HG03196 (cell line): ENCODE measurements around the gene KCNH2.

Experiments used
- ATAC-seq: cut with Tn5 transposase; IDR thresholded peaks from one replicate; pipeline ENCODE4 v1.9.1; 2021; ENCODE audit not compliant: unreplicated experiment

Gene KCNH2

GRCh38 chr7:150939052-150939451 lies 39.1 kb downstream of the KCNH2 start:
- no peak for ATAC-seq

DNA sequence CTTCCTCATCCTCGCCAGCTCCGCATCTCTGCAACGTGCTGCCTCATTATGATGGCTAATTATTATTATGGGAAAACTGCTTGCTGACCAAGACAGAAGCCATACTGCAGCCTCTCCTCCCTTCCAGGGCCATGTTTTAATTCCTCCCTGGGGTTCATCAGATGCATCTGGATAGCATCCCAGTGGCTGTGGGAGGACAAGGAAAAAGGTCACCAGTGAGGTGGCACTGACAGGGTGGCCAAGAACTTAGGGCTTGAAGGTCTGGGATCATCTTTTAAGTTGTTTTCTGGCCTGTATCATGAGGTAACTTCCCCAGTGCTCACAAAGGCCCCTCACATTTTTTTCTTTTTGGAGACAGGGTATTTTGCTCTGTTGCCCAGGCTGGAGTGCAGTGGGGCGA lies 39.6 kb downstream of the KCNH2 start:
- ATAC-seq: no peak

DNA sequence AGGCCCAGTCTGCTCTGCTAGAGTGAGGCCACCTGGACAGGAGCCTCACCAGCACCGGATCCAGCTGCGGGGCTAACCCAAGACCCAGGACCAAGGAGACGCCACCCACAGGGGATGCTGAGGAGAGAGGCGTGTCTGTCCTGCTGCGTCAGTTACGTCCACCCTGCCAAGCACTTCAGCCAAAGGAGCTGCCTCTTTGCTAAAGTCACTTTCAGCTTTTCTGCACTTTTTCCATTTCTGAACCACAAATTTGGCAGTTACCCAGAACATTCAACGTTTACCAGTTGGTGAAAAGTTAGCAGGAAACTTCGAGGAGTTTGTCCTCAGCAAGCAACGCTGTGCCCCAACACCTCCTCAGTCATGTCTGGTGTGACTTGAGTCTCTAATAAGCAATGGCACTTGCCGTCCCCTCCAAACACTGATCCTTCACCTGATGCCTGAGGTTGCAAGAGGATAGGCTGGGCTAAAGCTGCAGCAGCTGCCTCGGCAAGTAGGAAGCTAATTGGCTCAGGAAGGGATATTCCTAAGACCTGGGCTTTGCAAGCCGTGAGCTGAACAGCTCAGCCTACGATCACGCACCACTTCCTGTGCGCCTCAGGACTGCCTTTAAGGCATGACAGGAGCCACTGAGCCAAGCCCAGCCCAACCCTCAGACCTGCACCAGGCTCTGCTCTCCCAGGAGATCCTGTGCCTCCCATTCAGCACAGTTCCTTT lies 40.1 kb downstream of the KCNH2 start:
- no peak for ATAC-seq

DNA sequence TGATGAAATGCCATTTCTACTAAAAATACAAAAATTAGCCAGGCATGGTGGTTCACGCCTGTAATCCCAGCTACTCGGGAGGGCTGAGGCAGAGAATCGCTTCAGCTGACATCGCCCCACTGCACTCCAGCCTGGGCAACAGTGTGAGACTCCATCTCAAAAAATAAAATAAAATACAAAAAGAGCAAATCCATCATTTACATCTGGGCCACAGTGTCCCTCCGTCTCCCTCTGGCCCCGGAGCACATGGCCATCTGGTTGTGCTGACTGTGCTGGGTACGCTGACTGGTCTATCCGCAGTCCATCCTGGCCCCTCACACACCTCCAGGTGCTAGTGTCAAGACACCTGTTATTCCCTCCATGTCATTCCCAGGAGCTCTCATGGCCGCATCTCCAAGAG lies 42.1 kb downstream of the KCNH2 start:
- no peak for ATAC-seq

GRCh38 chr7:150935149-150935548 lies 43.0 kb downstream of the KCNH2 start:
- no peak for ATAC-seq

GRCh38 chr7:150934045-150934766 lies 43.9 kb downstream of the KCNH2 start:
- no peak for ATAC-seq

DNA sequence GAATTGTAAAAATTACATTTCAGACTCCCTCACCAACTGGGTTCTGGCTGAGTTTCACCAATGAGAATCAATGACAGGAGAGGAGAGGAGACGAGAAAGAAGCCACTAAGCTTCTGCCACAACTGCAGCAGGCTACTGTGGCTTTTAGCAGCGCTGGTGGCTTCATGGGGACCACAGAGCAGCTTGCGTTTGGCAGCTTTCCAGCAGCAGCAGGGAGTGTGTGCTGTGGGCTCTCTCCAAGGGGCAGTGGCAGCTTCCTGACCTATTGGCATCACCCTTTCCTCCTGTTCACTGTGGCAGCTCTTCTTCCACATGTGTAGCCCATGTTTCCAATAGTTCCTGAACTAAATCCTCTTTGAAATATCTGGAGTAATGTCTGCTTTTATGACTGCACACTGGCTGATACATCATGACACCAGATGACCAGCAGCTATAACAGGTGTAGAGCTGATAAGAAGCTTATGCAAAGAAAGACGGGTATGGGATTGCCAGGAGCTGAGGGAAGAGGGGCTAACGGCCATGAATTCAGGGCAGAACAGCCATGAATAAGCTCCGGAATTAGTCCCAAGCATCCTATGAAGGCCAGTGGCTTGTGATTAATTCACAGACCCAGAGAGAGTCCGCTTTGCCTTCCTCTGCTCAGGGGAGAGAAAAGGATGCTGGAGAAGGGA lies 46.8 kb downstream of the KCNH2 start:
- no peak for ATAC-seq

DNA sequence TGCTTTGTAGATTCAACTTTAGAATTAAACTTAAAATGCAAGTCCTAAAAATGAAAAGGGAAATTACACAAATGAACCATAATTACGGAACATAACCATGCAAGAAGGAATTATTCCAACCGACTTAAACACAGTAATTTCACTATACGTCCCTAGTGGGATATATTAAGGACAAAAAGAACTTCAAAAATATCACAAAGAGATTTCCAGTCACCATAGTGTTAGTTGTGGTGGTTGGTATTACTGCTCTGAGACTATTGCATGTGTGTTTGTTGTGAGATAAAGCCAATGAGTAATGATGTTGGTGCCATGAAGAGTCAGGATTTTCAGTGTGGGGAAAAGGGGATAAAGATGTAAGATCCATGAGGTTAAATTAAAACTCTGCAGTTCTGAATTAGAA lies 49.6 kb downstream of the KCNH2 start:
- ATAC-seq: no peak

- ATAC-seq: no peak
These were observed 50.2 kb downstream of the KCNH2 start for GRCh38 chr7:150927956-150928344.

DNA sequence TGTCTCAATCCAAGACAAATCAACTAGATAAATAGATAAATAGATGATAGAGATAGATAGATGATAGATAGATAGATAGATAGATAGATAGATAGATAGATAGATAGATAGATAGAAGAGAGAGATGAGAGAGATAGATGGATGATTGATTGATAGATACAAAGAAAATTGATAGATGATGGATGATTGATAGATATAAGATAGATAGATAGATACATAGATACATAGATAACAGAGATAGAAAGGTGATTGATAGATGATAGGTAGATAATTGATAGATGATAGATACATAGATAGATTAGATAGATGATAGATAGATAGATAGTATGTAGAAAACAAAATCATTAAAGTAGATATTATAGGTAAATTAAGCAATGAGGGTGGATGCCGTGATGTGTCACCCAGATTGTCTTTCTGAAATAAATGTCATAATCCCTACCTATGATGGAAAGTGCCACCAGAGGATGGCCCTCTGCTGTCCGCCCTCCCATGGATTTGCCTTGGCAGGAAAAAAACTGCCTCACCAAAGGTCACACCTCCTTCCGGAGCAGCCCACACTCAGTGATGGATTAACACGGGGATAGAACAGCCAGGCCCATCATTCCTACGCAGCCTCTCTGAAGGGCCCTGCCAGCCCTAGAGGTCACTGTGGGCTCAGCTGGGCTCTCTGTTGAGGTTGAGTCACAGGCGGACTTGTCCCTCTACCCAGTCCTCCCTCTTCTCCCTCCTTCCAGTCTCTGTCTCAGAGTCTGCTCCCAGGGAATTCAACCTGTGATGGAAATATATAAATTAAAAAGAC lies 50.8 kb downstream of the KCNH2 start:
- no peak for ATAC-seq

DNA sequence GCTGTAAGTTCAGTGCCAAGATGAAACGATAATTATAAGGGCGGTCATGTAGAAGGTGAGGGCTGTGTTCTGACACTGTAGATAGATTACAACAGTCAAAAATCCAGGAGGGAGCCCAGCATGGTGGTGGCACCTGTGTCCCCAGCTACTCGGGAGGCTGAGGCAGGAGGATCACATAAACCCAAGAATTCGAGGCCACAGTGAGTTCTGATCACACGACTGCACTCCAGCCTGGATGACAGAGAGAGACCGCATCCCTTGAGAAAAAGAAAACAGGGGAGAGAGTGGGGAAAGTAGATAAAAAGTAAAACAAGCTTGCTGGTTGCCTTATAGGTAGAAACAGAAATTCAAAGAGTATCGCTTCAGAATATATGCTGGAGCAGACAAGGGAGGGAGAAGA lies 52.1 kb downstream of the KCNH2 start:
- ATAC-seq: no peak

- no peak for ATAC-seq
These were observed 53.7 kb downstream of the KCNH2 start for GRCh38 chr7:150924369-150924781.

GRCh38 chr7:150923802-150924201 lies 54.3 kb downstream of the KCNH2 start:
- no peak for ATAC-seq

- no peak for ATAC-seq
These were observed 54.9 kb downstream of the KCNH2 start for GRCh38 chr7:150923196-150923595.

DNA sequence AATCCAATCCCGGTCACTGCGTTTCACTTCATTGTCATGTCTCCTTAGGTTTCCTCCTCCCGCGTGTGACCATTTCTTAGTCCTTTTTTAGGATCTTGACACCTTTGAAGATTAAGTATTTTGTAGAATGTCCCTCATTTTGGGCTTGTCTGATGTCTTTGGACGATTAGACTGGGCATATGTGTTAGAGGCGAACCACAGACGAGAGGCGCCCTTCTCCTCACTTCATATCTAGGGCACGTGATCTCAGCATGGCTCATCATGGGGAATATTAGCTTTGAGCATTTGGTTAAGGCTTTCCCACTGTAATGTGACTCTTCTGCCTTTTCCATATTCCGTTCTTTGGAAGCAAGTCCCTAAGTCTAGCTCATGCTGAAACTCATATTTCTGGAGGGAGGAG lies 59.0 kb downstream of the KCNH2 start:
- no peak for ATAC-seq

DNA sequence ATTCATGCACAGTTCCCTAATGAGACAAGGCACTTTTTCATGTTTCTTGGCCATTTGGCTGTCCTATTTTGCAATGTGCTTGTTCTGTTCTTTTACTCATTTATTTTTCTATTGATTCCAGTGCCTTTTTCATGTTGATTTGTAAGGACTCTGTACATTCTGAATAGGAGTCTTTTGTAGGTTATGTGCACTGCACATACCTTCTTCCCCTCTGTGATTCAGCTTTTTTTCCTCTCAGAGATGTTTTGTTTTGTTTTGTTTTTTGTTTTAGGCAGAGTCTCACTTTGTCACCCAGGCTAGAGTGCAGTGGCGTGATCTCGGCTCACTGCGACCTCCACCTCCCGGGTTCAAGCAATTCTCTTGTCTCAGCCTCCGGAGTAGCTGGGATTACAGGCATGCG lies 59.7 kb downstream of the KCNH2 start:
- ATAC-seq: no peak

GRCh38 chr7:150917969-150918368 lies 60.2 kb downstream of the KCNH2 start:
- ATAC-seq: no peak

DNA sequence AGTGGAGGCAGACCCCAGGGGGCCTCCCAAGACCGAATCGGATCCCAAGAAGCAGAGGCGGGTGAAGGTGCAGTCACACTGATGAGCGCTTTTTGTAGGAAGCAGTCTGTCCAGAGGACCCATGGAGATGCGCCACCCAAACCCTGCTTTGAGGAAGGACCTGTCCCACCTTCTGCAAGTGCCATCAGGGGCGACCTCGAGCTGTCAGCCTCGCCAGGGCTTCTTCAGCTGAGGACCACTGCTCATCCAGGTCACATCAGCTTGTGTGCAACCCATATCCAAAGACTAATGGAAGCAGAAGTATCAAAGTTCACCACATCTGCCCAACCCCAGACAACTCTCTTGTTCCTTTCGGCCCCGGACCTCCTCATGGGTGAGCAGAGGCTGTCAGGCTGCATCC lies 61.5 kb downstream of the KCNH2 start:
- ATAC-seq: no peak

DNA sequence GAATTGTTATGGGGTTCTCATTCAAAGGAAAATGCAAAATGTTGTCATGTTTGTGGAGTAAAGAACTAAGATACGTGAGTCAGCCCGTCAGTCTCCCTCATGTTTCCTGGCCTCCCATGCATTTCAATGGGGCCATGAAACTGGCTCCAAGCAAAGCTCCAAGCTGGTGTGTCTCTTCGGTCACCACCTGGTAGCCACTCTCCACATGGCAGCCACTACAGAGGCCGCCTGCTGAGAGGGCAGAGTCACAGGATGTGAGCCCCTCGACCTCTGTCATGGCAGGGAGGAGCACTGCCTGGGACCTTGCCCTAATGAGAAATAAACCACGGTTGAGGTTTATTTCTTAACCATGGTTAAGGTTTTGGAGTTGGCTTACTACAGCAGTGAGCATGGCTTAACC lies 63.2 kb downstream of the KCNH2 start:
- no peak for ATAC-seq

GRCh38 chr7:150914196-150914595 lies 63.9 kb downstream of the KCNH2 start:
- no peak for ATAC-seq

DNA sequence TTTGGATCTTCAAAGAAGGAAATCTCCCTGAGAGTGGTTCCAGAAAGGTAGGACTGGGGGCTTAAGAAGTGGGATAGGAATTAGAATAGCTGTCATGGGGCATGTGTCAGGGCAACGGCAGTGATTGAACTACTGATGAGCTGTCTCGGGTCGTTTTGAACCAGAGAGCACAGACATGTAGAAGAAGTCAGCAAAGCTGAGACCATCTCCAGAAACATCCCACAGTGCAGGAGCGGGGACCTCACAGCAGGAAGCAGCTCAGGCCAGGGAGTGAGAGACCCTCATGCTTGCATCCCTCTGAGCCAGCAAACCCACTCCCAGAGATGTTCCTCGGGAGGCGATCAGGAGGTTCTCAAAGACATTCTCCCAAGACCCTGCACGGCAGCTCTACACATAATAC lies 65.7 kb downstream of the KCNH2 start:
- no peak for ATAC-seq
